Measurements from ENCODE around the gene TGFBR2.

Gene TGFBR2

DNA sequence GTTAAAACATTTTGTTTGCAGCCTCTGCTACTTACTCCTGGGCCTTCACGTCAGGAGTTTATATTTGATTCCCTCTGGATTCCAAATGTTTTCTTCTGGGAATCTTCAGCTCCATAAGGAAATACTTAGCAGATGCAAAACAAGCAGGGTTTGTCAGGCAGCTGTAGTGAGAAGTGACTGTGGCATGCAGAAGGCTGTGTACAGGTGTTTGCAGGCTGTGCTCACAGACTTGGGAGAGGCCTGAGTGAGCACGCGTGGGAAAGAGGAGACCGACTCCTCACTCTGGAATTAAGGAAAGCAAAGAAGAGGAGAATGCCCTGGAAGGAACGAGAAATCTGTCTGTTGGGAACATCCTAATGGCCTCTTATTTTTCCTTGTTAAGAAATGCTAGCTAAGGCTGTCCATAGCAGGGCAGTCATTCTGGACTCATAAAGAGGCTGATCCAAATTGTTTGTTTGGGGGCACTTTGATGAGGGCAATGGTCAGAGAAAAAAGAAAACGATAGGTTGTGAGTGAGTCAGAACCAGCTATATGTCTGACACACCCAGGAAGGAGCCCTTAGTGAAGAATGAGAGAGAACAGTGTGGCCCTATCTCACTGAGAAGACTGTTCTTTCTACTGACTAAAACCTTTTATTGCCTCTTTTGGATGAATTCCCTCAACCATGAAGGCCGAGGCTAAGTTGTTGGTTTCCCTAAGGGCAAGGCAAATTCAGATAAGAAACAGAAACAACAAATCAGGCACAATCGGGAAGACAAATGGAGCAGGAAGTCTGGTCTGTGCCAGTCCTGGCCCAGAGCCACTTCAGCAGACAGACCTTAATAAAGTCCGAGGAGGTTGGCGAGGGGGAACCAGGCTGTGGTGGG lies 82.6 kb downstream of the TGFBR2 start:
- Mint-ChIP-seq H3K4me1 (peaks cover 88% of the 10 kb centered on the region), H3K4me3 (no peak overlapping the region), H3K9me3 (no peaks in the 10 kb centered on the region), H3K27me3 (no peaks in the 10 kb centered on the region), H3K27ac (peak overlapping the region; percentile 88), H3K36me3 (peaks cover 89% of the 10 kb centered on the region)
- DNase-seq = no peak
- CTCF ChIA-PET = interaction anchor here (0.7 kb wide), 1 partner anchor 65 kb away, joined by 4 read pairs; no protein-coding TSS in a partner anchor

DNA sequence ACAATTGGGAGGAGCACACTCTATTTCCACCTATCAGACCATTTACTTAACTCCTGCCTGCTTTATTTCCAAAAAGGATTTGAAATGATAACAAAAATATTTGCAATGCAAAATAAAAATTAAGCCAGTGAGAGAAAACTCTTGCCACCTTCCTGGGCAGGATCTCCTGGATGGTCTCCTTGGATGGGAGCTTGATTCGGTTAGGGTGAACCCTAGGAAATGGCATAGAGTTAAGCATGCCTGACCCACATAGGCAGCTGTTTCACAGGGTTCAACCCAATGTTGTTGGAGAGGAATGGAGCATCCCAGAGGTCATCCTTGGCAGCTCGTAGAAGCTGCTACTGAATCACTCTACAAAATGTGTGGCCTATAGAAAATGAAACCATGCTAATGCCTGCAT lies 83.8 kb downstream of the TGFBR2 start:
- no peaks in the 10 kb centered on the region for H3K9me3 Mint-ChIP-seq
- H3K4me3 Mint-ChIP-seq = no peak overlapping the region
- DNase-seq = no peak
- peaks cover 89% of the 10 kb centered on the region for H3K36me3 Mint-ChIP-seq
- H3K4me1 Mint-ChIP-seq = peaks cover 81% of the 10 kb centered on the region
- peak overlapping the region; percentile 71 for H3K27ac Mint-ChIP-seq
- no peaks in the 10 kb centered on the region for H3K27me3 Mint-ChIP-seq
- CTCF ChIA-PET = no interaction called here

DNA sequence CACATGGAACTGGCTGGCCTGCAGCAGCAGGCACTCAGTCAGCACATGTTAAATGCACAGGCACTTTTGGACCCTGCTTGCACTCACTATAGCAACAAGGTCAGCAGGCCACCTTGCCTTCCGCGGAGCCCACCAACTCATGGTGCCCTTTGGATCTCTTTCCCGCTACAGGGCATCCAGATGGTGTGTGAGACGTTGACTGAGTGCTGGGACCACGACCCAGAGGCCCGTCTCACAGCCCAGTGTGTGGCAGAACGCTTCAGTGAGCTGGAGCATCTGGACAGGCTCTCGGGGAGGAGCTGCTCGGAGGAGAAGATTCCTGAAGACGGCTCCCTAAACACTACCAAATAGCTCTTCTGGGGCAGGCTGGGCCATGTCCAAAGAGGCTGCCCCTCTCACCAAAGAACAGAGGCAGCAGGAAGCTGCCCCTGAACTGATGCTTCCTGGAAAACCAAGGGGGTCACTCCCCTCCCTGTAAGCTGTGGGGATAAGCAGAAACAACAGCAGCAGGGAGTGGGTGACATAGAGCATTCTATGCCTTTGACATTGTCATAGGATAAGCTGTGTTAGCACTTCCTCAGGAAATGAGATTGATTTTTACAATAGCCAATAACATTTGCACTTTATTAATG lies 85.0 kb downstream of the TGFBR2 start:
- Mint-ChIP-seq H3K27ac (peak overlapping the region; percentile 71), H3K4me1 (peaks cover 74% of the 10 kb centered on the region), H3K36me3 (peaks cover 89% of the 10 kb centered on the region), H3K27me3 (no peaks in the 10 kb centered on the region), H3K4me3 (no peak overlapping the region), H3K9me3 (no peaks in the 10 kb centered on the region)
- CTCF ChIA-PET = interaction anchor here (0.7 to 4.2 kb wide), 5 partner anchors 13 to 579 kb away, joined by 3 to 30 read pairs (median 3); no protein-coding TSS in a partner anchor
- no peak for DNase-seq

DNA sequence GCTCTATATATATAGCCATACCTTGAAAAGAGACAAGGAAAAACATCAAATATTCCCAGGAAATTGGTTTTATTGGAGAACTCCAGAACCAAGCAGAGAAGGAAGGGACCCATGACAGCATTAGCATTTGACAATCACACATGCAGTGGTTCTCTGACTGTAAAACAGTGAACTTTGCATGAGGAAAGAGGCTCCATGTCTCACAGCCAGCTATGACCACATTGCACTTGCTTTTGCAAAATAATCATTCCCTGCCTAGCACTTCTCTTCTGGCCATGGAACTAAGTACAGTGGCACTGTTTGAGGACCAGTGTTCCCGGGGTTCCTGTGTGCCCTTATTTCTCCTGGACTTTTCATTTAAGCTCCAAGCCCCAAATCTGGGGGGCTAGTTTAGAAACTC lies 85.5 kb downstream of the TGFBR2 start:
- Mint-ChIP-seq H3K9me3 (no peaks in the 10 kb centered on the region), H3K27me3 (no peaks in the 10 kb centered on the region), H3K4me1 (peaks cover 69% of the 10 kb centered on the region), H3K4me3 (no peak overlapping the region), H3K36me3 (peaks cover 88% of the 10 kb centered on the region), H3K27ac (peak overlapping the region; percentile 75)
- CTCF ChIA-PET = interaction anchor here (0.7 to 4.2 kb wide), 5 partner anchors 12 to 579 kb away, joined by 3 to 30 read pairs (median 3); no protein-coding TSS in a partner anchor
- no peak for DNase-seq

DNA sequence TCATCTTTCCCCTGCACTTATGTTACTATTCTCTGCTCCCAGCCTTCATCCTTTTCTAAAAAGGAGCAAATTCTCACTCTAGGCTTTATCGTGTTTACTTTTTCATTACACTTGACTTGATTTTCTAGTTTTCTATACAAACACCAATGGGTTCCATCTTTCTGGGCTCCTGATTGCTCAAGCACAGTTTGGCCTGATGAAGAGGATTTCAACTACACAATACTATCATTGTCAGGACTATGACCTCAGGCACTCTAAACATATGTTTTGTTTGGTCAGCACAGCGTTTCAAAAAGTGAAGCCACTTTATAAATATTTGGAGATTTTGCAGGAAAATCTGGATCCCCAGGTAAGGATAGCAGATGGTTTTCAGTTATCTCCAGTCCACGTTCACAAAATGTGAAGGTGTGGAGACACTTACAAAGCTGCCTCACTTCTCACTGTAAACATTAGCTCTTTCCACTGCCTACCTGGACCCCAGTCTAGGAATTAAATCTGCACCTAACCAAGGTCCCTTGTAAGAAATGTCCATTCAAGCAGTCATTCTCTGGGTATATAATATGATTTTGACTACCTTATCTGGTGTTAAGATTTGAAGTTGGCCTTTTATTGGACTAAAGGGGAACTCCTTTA lies 86.2 kb downstream of the TGFBR2 start:
- Mint-ChIP-seq H3K4me3 (no peak overlapping the region), H3K9me3 (no peaks in the 10 kb centered on the region), H3K4me1 (peaks cover 65% of the 10 kb centered on the region), H3K27ac (peak overlapping the region; percentile 75), H3K36me3 (peaks cover 88% of the 10 kb centered on the region), H3K27me3 (no peaks in the 10 kb centered on the region)
- CTCF ChIA-PET = interaction anchor here (0.7 to 4.2 kb wide), 28 partner anchors 7 to 650 kb away, joined by 3 to 30 read pairs (median 4); no protein-coding TSS in a partner anchor
- DNase-seq = no peak

DNA sequence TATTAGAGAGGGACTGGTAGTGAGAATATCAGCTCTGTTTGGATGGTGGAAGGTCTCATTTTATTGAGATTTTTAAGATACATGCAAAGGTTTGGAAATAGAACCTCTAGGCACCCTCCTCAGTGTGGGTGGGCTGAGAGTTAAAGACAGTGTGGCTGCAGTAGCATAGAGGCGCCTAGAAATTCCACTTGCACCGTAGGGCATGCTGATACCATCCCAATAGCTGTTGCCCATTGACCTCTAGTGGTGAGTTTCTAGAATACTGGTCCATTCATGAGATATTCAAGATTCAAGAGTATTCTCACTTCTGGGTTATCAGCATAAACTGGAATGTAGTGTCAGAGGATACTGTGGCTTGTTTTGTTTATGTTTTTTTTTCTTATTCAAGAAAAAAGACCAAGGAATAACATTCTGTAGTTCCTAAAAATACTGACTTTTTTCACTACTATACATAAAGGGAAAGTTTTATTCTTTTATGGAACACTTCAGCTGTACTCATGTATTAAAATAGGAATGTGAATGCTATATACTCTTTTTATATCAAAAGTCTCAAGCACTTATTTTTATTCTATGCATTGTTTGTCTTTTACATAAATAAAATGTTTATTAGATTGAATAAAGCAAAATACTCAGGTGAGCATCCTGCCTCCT lies 87.2 kb downstream of the TGFBR2 start:
- Mint-ChIP-seq H3K36me3 (peaks cover 88% of the 10 kb centered on the region), H3K27ac (peak overlapping the region; percentile 73), H3K9me3 (no peaks in the 10 kb centered on the region), H3K4me3 (no peak overlapping the region), H3K4me1 (peaks cover 55% of the 10 kb centered on the region), H3K27me3 (no peaks in the 10 kb centered on the region)
- peak; percentile 55 for DNase-seq
- CTCF ChIA-PET = interaction anchor here (0.7 to 4.2 kb wide), 28 partner anchors 8 to 651 kb away, joined by 3 to 30 read pairs (median 4); no protein-coding TSS in a partner anchor

DNA sequence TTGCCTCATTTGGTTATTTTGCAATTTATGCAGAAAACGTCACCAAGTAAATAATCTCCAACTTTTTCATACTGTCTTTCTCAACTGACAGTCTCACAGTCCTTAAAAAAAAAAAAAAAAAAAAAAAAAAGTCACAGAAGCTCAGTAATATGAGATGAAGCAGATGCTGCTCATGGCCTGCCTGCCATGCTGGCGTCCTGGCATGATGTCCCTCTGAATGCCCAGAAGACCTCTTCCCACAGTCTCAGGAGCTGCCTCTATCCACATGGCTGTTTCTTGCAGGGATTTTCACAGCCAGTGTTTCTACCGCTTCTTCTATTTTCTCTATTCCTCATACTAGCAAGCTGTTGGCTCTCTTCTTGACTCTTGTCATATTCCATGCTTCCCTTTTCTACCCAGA lies 87.7 kb downstream of the TGFBR2 start:
- Mint-ChIP-seq H3K9me3 (no peaks in the 10 kb centered on the region), H3K4me1 (peaks cover 50% of the 10 kb centered on the region), H3K36me3 (peaks cover 87% of the 10 kb centered on the region)

DNA sequence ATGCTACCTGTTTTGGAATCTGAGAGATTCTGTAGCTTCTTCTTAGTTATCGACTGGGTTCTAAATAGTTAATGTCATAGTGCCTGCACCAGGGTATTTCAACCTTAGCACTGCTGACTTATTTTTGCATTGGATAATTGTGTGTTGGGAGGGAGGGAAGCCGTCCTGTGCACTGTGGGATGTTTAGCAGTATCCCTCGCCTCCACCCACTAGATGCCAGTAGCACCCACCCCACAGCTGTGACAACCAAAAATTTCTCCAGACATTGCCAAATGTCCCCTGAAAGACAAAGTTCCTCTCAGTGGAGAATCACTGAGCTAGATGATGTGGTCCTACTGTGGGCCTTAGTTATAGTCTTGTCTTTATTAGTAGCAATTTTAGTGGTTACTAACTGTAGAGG lies 88.3 kb downstream of the TGFBR2 start:
- H3K27ac Mint-ChIP-seq = no peak overlapping the region

More for the DNA sequence above, 87.7 kb downstream of the TGFBR2 start:
- Mint-ChIP-seq H3K27ac (no peak overlapping the region), H3K4me3 (no peak overlapping the region), H3K27me3 (no peaks in the 10 kb centered on the region)
- no peak for DNase-seq
- CTCF ChIA-PET = interaction anchor here (0.7 to 4.2 kb wide), 14 partner anchors 9 to 652 kb away, joined by 3 to 30 read pairs (median 7); no protein-coding TSS in a partner anchor

DNA sequence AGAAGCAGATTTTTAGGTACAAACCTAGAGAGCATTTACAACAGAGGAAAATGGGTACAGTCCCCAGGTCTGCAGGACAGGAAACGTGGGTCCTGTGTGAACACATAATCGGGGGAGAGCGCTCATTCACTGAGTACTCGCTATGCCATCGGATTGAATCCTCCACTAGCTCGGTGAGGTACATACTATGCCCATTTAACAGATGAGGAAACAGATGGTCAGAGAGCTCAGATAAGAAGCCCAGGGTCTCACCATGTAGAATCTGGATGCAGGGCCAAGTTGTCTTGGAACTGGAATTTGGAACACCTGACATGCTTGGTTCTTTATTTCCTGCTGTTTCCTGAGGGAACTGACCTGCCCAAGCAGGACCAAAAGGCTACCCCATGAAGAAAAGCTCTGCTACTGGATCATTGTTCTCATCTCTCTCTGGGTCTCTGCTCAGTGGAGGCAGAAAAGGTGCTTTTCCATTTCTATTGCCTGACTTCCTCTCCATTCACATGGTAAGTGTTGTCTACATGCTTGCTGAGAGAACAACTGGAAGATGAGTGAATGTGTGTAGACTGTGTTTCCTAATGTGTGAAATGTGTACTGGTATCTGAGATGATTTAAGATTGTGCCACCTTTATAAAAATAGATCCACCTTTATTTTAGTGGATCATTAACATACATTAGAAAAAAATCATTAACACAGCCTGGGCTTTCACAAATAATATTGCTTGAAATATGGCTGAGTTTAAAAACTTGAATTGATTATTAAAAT lies 89.1 kb downstream of the TGFBR2 start:
- CTCF ChIA-PET = interaction anchor here (1.7 to 4.0 kb wide), 3 partner anchors 37 to 655 kb away, joined by 4 to 30 read pairs (median 5); no protein-coding TSS in a partner anchor
- Mint-ChIP-seq H3K27me3 (no peaks in the 10 kb centered on the region), H3K4me1 (peaks cover 36% of the 10 kb centered on the region), H3K4me3 (no peak overlapping the region), H3K36me3 (peaks cover 82% of the 10 kb centered on the region), H3K9me3 (no peaks in the 10 kb centered on the region), H3K27ac (no peak overlapping the region)
- DNase-seq = no peak

More for the DNA sequence above, 88.3 kb downstream of the TGFBR2 start:
- peaks cover 86% of the 10 kb centered on the region for H3K36me3 Mint-ChIP-seq
- peaks cover 44% of the 10 kb centered on the region for H3K4me1 Mint-ChIP-seq
- H3K4me3 Mint-ChIP-seq = no peak overlapping the region
- no peak for DNase-seq
- H3K9me3 Mint-ChIP-seq = no peaks in the 10 kb centered on the region
- CTCF ChIA-PET = interaction anchor here (1.7 to 4.2 kb wide), 6 partner anchors 9 to 654 kb away, joined by 4 to 30 read pairs (median 11); no protein-coding TSS in a partner anchor
- no peaks in the 10 kb centered on the region for H3K27me3 Mint-ChIP-seq

DNA sequence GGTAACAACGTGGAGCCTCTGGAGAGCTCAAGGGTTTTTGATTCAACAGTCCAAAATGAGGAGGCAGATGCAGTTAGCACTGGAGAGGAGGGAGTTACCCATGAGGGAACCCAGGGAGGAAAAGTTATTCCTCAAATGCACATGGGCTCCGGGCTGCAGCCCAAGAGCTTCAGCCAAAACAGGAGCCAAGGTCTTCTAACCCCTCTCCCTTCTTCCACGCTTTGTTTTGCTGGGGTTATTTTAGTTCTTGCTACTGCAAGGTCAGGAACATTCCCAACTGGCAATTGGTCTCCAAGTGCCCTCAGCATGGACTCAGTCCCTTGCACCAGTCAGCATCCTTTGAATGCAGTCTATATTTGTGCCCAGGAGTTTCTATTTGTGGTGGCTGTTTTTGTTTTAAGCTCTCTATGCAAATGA lies 90.0 kb downstream of the TGFBR2 start:
- no peaks in the 10 kb centered on the region for H3K27me3 Mint-ChIP-seq
- H3K9me3 Mint-ChIP-seq = no peaks in the 10 kb centered on the region
- H3K4me1 Mint-ChIP-seq = peaks cover 27% of the 10 kb centered on the region
- CTCF ChIA-PET = interaction anchor here (0.8 to 1.8 kb wide), 4 partner anchors 11 to 656 kb away, joined by 3 to 4 read pairs (median 3); no protein-coding TSS in a partner anchor
- H3K36me3 Mint-ChIP-seq = peaks cover 80% of the 10 kb centered on the region
- H3K4me3 Mint-ChIP-seq = no peak overlapping the region
- H3K27ac Mint-ChIP-seq = peak overlapping the region; percentile 50
- no peak for DNase-seq

DNA sequence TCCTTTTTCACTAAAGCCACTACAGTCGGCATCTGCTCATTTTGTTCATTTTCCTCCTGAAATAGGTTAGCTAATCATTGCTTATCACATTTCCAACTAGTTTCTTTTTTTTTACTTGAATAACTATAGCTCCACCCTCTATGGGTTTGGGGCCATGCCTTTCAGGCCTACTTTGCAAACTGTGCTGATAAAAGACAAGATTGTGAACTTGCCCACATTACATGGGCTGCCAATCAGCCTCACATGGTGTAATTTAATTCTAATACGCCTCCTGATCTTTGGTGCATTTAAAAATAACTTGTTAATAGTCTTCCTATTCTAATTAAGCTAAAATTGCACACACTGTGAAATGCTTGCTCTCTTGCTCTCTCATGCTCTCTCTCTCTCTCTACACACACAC lies 90.5 kb downstream of the TGFBR2 start:
- Mint-ChIP-seq H3K4me3 (no peak overlapping the region), H3K27me3 (no peaks in the 10 kb centered on the region), H3K36me3 (peaks cover 77% of the 10 kb centered on the region), H3K27ac (peak overlapping the region; percentile 50), H3K4me1 (peaks cover 25% of the 10 kb centered on the region), H3K9me3 (no peaks in the 10 kb centered on the region)
- CTCF ChIA-PET = interaction anchor here (0.8 to 1.4 kb wide), 4 partner anchors 11 to 67 kb away, joined by 3 read pairs; no protein-coding TSS in a partner anchor
- DNase-seq = no peak

DNA sequence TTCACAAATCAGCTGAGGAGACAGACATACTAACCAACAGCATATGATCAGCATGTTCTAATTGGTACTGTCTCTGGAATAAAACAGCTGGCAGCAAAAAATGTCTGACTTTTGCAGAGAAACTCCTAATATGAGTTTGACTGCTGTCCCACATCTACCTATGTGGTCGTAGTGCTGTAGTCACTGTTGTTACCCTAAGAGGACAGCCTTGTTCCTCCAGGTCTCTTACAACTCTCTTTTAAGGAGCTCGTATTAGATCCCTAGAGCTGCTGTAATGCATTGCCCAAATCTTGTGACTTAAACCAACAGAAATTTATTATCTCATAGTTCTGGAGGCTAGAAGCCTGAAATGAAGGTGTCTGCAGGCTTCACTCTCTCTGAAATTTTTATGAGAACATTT lies 92.1 kb downstream of the TGFBR2 start:
- Mint-ChIP-seq H3K27me3 (no peaks in the 10 kb centered on the region), H3K9me3 (peaks cover 6% of the 10 kb centered on the region), H3K36me3 (peaks cover 78% of the 10 kb centered on the region), H3K4me1 (peaks cover 11% of the 10 kb centered on the region), H3K4me3 (no peak overlapping the region), H3K27ac (no peak overlapping the region)
- CTCF ChIA-PET = no interaction called here
- DNase-seq = no peak

DNA sequence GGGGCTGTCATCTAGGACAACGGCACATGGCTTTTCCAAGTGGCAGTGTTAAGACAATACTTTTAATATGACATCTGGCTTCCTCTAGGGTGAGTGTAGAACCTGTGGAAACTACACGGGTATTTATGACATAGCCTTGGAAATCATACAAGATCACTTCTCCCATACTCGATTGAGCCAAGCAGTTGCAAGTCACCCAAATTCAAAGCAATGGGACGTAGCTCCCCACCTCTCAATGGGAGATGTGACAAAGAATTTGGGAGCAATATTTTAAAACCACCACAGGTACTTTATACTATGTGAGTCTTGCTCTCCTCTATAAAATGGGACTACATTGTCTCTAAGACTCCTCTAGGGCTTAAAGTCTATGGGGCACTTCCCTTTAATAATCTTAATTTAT lies 93.5 kb downstream of the TGFBR2 start:
- no peak overlapping the region for H3K27ac Mint-ChIP-seq
- peaks cover 6% of the 10 kb centered on the region for H3K9me3 Mint-ChIP-seq
- CTCF ChIA-PET = no interaction called here
- H3K4me3 Mint-ChIP-seq = no peak overlapping the region
- H3K36me3 Mint-ChIP-seq = peaks cover 77% of the 10 kb centered on the region
- peaks cover 4% of the 10 kb centered on the region for H3K4me1 Mint-ChIP-seq
- no peak for DNase-seq
- no peaks in the 10 kb centered on the region for H3K27me3 Mint-ChIP-seq

Measured in activated naive CD4-positive, alpha-beta T cell treated with anti-CD3 and anti-CD28 coated beads, Interleukin-2, amount 10 ng/mL, durations not matched to agents 7 days and 5 days (primary cell).